GM12875 (cell line): ENCODE data around the gene MAPK12.

Experiments
- H3K4me3 ChIP-seq: one replicate; pipeline ENCODE4 v1.5.1; 2011; ENCODE audit warnings: low read depth, low read length, control low read depth
- CTCF ChIP-seq: IDR thresholded peaks from 2 replicates; pipeline ENCODE4 v1.5.1; 2011; ENCODE audit warnings: low read depth, mild to moderate bottlenecking, control low read depth, inconsistent platforms, low read length, moderate library complexity, borderline replicate concordance; ENCODE audit not compliant: insufficient read depth

The MAPK12 gene

GRCh38 chr22:50280708-50281383 is 19.4 kb upstream of the MAPK12 start:
- H3K4me3 ChIP-seq = no peak overlapping the region
- TF ChIP-seq CTCF = no peak

GRCh38 chr22:50280022-50280707 is 18.7 kb upstream of the MAPK12 start:
- H3K4me3 ChIP-seq = no peak overlapping the region
- no peak for TF ChIP-seq CTCF

- no peak for TF ChIP-seq CTCF
- no peak overlapping the region for H3K4me3 ChIP-seq
Observed at GRCh38 chr22:50278956-50279619, 17.6 kb upstream of the MAPK12 start.

- TF ChIP-seq CTCF = no peak
- H3K4me3 ChIP-seq = no peak overlapping the region
Observed at GRCh38 chr22:50278461-50278860, 17.0 kb upstream of the MAPK12 start.

- no peak overlapping the region for H3K4me3 ChIP-seq
- TF ChIP-seq CTCF = no peak
Observed at GRCh38 chr22:50277761-50278160, 16.3 kb upstream of the MAPK12 start.

- peak; percentile 93 for TF ChIP-seq CTCF
- H3K4me3 ChIP-seq = no peak overlapping the region
Observed at GRCh38 chr22:50276143-50276542, 14.7 kb upstream of the MAPK12 start.
